GM19324 (cell line): ENCODE measurements around the gene EPB41L5.
"Not testable (repeated sequence)": the region's sequence is repeated elsewhere in the genome, so short reads cannot be mapped to it uniquely, and the experiment has no call there.

Source experiments
- ATAC-seq: cut with Tn5 transposase; IDR thresholded peaks from one replicate; pipeline ENCODE4 v1.9.1; 2021; ENCODE audit warnings: mild to moderate bottlenecking, moderate library complexity; ENCODE audit not compliant: unreplicated experiment, low FRiP score

The EPB41L5 gene

GRCh38 chr2:120091436-120091835 lies 78.6 kb downstream of the EPB41L5 start:
- ATAC-seq, result no peak

- no peak for ATAC-seq
Observed at GRCh38 chr2:120094795-120095194, 81.9 kb downstream of the EPB41L5 start.

GRCh38 chr2:120100627-120101026 lies 87.8 kb downstream of the EPB41L5 start:
- no peak for ATAC-seq

GRCh38 chr2:120103723-120104467 lies 91.0 kb downstream of the EPB41L5 start:
- no peak for ATAC-seq

- ATAC-seq, result no peak
Observed at GRCh38 chr2:120104772-120105171, 91.9 kb downstream of the EPB41L5 start.

GRCh38 chr2:120105360-120105759 lies 92.5 kb downstream of the EPB41L5 start:
- ATAC-seq, result no peak

- ATAC-seq, result no peak
Observed at GRCh38 chr2:120108049-120108448, 95.2 kb downstream of the EPB41L5 start.

- no peak for ATAC-seq
Observed at GRCh38 chr2:120108749-120109148, 95.9 kb downstream of the EPB41L5 start.

GRCh38 chr2:120109186-120110061 lies 96.5 kb downstream of the EPB41L5 start:
- ATAC-seq, result peak; percentile 52

GRCh38 chr2:120110062-120110362 lies 97.1 kb downstream of the EPB41L5 start:
- no peak for ATAC-seq

- ATAC-seq, result no peak
Observed at GRCh38 chr2:120110507-120110906, 97.6 kb downstream of the EPB41L5 start.

- no peak for ATAC-seq
Observed at GRCh38 chr2:120111193-120111592, 98.3 kb downstream of the EPB41L5 start.

- ATAC-seq, result no peak
Observed at GRCh38 chr2:120118018-120118417, 105.1 kb downstream of the EPB41L5 start.

GRCh38 chr2:120118471-120118870 lies 105.6 kb downstream of the EPB41L5 start:
- ATAC-seq, result no peak

GRCh38 chr2:120121337-120121736 lies 108.5 kb downstream of the EPB41L5 start:
- ATAC-seq, result not testable (repeated sequence)

GRCh38 chr2:120123090-120123489 lies 110.2 kb downstream of the EPB41L5 start:
- ATAC-seq, result no peak

GRCh38 chr2:120125195-120125594 lies 112.3 kb downstream of the EPB41L5 start:
- ATAC-seq, result no peak

- no peak for ATAC-seq
Observed at GRCh38 chr2:120128216-120128615, 115.3 kb downstream of the EPB41L5 start.

GRCh38 chr2:120132190-120132589 lies 119.3 kb downstream of the EPB41L5 start:
- ATAC-seq, result no peak

- no peak for ATAC-seq
Observed at GRCh38 chr2:120132691-120133090, 119.8 kb downstream of the EPB41L5 start.

- no peak for ATAC-seq
Observed at GRCh38 chr2:120133572-120134244, 120.8 kb downstream of the EPB41L5 start.
